Spleen (tissue), 7 donors: Measurements from ENCODE around the gene KRTAP10-2.

Experiments
- POLR2A ChIP-seq, 3 donors: fragments of 450-650 bp; IDR thresholded peaks; one replicate each; pipeline ENCODE4 v1.5.1; 2017; ENCODE audit warnings: antibody characterized with exemption in 3 of 3, mild to moderate bottlenecking in 1 of 3
- TF ChIP-seq, protein P1 (sequence below), 11 experiments: fragments of 200-600 bp in 7 of 11; fragments of 450-650 bp in 4 of 11; sonication (generic) in 4 of 11; IDR thresholded peaks in 8 of 11; conservative IDR thresholded peaks in 3 of 11; 1 replicate in 7 of 11; 2 replicates in 4 of 11; pipeline versions ENCODE4 v1.4.0 to v1.8.0; 2016 to 2021; ENCODE audit warnings: antibody characterized with exemption in 11 of 11, inconsistent platforms in 4 of 11, mild to moderate bottlenecking in 1 of 11
- donor health status: DM: no; HTN: no; CAD: no; lungs with moderate emphysema.
- donor health status: DM: no; HTN: no; CAD: no.
- donor health status: DM: no; HTN: no; CAD: no.

DNA sequence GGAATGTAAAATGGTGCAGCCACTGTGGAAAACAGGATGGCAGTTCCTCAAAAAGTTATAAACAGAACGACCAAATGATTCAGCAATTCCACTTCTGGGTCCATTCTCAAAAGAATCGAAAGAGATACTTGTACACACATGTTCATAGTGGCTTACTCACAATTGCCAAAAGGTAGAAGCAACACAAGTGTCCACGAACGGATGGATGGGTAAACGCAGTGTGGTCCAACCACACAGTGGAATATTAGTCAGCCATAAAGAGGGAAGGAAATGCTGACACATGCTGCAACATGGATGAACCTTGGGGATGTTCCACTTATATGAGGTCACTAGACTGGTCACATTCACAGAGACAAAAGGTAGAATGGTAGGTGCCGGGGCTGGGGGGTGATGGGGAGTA, 16.6 kb downstream of the KRTAP10-2 start:
- TF ChIP-seq, protein P1, sequence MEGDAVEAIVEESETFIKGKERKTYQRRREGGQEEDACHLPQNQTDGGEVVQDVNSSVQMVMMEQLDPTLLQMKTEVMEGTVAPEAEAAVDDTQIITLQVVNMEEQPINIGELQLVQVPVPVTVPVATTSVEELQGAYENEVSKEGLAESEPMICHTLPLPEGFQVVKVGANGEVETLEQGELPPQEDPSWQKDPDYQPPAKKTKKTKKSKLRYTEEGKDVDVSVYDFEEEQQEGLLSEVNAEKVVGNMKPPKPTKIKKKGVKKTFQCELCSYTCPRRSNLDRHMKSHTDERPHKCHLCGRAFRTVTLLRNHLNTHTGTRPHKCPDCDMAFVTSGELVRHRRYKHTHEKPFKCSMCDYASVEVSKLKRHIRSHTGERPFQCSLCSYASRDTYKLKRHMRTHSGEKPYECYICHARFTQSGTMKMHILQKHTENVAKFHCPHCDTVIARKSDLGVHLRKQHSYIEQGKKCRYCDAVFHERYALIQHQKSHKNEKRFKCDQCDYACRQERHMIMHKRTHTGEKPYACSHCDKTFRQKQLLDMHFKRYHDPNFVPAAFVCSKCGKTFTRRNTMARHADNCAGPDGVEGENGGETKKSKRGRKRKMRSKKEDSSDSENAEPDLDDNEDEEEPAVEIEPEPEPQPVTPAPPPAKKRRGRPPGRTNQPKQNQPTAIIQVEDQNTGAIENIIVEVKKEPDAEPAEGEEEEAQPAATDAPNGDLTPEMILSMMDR (IDR thresholded peaks at IDR 0.05 in 8 of 11, conservative IDR thresholded peaks at IDR 0.05 in 3 of 11) = no peak
- TF ChIP-seq POLR2A (IDR thresholded peaks at IDR 0.05) = no peak
